Left cardiac atrium (tissue), 4 donors: ENCODE data around the gene KMT5C. TPM values are rescaled to one million over a fixed set of nuclear protein-coding genes. Genes with fewer than 3 reads are reported as not detected.

Experiments
- ATAC-seq, 2 donors: fragments of 200-7000 bp; cut with Tn5 transposase; one replicate each; pipeline ENCODE4 v1.9.1; 2020; ENCODE audit warnings: mild to moderate bottlenecking in 2 of 2, moderate library complexity in 2 of 2
- DNase-seq: peaks from one replicate; pipeline ENCODE4 v3.0.0-alpha.2; 2020
- intact Hi-C, 2 donors: fragments of 100-400 bp; cut with DNase I; formaldehyde crosslinking; loops; one replicate each; pipeline versions ENCODE4 v1.14.1 to v1.15.1; 2022 to 2023
- long read RNA-seq: library from polyadenylated mRNA; unstranded; transcript quantifications from one replicate; pipeline ENCODE4 v2.0.0, GENCODE V29; 2021
- total RNA-seq, 2 donors: library from RNA; stranded (reverse); fragmentation: NEBNext Ultra II Directional; extraction: Animal tissue kit (Norgen Biotek cat#: 25700); gene quantifications; one replicate each; pipeline ENCODE4 v1.2.1, GENCODE V29; 2021
- donor health status: DM: no; HTN: yes; CAD: no.
- donor health status: DM: no; HTN: yes; CAD: no; lungs with severe emphysema.
- donor health status: DM: yes; HTN: yes; CAD: no.
- donor health status: Dilated cardiomyopathy.

Gene KMT5C
- 1 to 10 TPM; 6.7 to 6.9 TPM for total RNA-seq
- long read RNA-seq, partial matches to known transcripts: 0 of 1 reads
- long read RNA-seq, other reads (novel, unspliced or antisense): 1 of 1 reads

DNA sequence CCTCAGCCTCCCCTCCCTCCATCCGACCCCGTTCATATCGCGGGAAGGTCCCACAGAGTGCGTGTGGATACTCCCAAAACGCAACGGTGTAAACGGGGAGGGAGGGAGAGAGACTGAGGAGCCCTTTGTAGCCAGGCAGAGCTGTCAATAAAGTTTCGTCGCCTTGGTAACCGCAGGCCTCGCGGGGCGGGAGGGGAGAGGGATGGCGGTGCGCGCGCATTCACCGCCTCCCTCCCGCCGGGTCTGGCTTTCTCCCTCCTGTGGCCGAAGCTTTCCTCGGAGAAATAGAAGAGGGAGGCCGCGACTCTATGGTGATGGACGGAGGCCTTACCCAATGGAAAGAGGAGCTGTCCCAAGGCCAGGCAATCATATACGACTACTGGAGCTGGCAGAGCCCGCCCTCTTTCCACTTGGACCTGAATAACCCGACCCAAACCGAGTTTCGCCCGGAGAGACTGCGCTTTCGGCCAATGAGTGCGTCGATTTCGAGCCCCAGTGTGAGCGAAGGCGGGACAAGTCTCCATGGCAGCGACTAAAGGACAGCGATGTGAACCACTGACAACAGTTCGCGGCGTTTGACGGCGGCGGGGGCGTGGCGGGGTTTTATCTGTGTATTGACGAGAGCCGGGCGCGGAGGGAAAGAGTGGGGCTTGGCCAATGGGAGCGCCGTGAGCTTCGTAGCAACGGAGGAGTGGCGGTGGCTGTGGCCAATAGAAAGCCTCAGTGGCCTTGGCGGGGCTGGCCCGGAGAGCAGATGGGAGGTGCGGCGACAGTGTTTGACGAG is at the start of gene KMT5C:
Gene KMT5C, plus strand, starts transcription at position 772 of the 784 bp plus-strand sequence. CDS start 2,061 bp downstream, outside the sequence.
- intact Hi-C loops: no loop called here
- ATAC-seq (peak; percentile 92 to 95), DNase-seq (peak; percentile 100)

DNA sequence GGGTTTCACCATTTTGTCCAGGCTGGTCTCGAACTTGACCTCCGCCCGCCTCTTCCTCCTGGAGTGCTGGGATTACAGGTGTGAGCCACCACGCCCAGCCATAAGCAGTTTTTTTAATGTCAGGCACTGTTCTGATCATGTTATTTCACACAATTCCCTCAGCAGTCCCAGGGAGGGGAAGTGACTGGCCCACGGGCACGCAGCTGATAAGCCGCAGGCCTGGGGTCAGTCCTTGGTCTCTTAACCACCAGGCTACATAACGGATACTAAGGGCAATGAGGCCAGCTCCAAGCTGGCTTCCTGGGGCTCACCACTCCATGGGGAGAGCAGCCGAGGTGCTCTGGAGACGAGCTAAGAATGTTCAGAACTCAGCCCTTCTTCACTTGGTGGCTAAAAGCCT is 42.4 kb upstream of the KMT5C start:
- intact Hi-C loops: no loop called here
- no peak for DNase-seq
- no peak for ATAC-seq

DNA sequence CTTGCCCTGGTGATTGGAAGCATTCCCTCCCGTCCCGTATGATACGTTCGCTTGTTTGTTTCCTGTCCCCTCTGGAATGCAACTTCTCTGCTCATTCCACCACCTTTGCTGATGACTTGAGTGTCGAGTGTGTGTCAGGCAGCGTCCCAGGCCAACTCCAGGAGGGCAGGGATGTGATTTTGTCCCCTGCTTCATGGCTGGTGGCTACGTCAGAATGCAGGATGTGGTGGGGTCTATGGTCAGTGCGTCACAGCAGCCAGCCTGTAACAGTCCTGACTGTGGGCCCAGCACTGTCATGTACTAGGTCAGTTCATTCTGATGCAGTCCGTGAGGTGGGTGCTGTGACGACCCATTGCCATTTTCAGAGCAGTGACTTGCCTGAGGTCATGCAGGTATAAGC is 39.7 kb upstream of the KMT5C start:
- DNase-seq: no peak
- intact Hi-C loops: loop anchor here (5.0 to 10.0 kb wide), 2 partner anchors 82 to 85 kb away; partner anchors contain the start of genes TMEM238 (in 2 of the 2) and RPL28 (in 1 of the 2)
- ATAC-seq: no peak

DNA sequence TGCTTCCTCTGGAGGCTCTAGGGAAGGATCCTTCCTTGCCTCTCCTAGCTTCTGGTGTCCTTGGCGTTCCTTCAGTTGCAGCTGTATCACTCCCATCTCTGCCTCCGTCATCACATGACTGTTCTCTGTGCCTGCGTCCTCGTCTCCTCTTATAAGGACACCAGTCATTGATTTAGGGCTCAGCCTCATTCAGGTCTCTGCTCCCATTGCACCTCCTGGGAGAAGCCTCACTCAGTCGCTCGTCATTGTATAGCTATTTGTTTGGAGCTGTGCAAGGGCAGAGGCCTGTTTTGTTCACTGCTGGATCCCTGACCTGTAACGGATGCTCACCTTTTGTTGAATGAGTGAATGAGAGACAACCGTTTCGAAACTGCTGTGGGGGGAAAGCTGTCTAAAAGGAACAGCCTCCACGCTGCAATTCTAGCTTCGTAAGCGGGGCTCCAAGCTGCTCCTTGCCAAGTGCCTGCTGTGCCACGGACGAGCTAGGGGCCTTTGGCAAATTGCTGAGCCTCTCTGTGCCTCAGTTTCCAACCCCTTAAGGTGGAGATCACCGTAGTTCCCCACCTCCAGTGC is 38.7 kb upstream of the KMT5C start:
- intact Hi-C loops: loop anchor here (5.0 to 10.0 kb wide), 2 partner anchors 81 to 84 kb away; partner anchors contain the start of genes TMEM238 (in 2 of the 2) and RPL28 (in 1 of the 2)
- DNase-seq: no peak
- no peak for ATAC-seq

DNA sequence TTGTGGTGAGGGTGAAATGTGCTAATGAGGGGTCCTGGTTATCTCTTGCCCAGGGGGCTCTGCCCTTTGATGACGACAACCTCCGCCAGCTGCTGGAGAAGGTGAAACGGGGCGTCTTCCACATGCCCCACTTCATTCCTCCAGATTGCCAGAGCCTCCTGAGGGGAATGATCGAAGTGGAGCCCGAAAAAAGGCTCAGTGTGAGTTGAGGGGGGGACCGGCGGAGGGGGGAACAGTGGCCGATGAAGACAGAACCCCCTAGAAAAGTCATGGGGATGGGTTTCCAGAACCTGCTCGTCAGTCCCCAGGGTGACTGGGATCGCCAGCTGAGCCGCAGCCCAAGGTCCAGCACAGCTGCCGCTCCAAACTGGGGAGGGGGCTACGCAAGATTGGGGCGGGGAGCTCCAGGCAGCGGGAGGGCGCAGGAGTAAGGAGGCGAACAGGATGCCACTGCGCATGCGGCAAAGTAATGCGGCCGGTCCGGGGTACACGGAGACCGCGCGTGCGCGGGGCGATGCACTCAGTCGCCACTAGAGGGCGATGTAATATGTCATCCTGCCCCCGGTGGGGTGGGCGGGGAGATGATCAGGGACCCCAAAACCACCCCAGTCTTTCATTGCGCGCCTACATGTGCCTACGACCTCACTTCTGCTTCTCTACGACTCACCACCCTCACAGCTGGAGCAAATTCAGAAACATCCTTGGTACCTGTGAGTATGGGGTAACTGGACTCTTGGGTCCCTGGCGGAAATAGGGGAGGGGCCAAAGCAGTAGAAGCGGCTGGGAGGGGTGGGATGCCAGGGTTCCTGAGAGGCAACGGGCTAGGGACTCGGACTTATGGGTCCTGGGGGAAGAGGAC is 38.0 kb upstream of the KMT5C start:
- intact Hi-C loops: loop anchor here (5.0 to 10.0 kb wide), 2 partner anchors 81 to 83 kb away; partner anchors contain the start of genes TMEM238 (in 2 of the 2) and RPL28 (in 1 of the 2)
- peak; percentile 89 to 91 for ATAC-seq
- DNase-seq: peak; percentile 92

DNA sequence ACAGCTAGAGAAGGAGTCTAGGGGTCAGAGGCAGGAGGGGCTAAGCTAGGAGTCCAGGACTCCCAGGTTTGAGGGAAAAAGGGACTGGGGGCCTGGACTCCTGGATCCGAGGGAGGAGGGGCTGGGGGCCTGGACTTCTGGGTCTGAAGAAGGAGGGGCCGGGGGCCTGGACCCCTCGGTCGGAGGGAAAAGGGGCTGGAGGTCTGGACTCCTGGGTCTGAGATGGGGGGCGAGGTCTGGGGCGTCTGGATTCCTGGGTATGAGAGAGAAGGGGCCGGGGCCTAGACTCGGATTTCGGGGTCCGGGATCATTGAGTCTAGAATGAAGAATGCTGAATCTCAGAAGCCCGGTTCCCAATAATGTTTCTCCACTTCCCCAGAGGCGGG is 37.4 kb upstream of the KMT5C start:
- DNase-seq (no peak), ATAC-seq (no peak)
- intact Hi-C loops: loop anchor here (5.0 to 10.0 kb wide), 2 partner anchors 80 to 82 kb away; partner anchors contain the start of genes TMEM238 (in 2 of the 2) and RPL28 (in 1 of the 2)

DNA sequence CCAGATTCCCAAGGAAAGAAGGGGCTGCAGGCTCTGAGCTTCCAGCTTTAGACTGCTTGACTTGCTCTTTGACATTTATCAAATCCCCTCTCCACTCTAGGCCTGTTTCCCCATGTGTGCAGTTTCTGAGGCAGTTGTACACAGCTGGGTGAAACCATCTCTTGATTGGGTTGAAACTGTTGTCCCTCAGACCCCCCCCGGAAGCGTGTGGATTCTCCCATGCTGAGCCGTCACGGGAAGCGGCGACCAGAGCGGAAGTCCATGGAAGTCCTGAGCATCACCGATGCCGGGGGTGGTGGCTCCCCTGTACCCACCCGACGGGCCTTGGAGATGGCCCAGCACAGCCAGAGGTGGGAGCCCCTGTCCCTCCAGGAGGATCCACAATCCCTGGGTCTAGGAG is 36.2 kb upstream of the KMT5C start:
- ATAC-seq (no peak), DNase-seq (no peak)
- intact Hi-C loops: loop anchor here (5.0 to 10.0 kb wide), 2 partner anchors 79 to 81 kb away; partner anchors contain the start of genes TMEM238 (in 2 of the 2) and RPL28 (in 1 of the 2)

DNA sequence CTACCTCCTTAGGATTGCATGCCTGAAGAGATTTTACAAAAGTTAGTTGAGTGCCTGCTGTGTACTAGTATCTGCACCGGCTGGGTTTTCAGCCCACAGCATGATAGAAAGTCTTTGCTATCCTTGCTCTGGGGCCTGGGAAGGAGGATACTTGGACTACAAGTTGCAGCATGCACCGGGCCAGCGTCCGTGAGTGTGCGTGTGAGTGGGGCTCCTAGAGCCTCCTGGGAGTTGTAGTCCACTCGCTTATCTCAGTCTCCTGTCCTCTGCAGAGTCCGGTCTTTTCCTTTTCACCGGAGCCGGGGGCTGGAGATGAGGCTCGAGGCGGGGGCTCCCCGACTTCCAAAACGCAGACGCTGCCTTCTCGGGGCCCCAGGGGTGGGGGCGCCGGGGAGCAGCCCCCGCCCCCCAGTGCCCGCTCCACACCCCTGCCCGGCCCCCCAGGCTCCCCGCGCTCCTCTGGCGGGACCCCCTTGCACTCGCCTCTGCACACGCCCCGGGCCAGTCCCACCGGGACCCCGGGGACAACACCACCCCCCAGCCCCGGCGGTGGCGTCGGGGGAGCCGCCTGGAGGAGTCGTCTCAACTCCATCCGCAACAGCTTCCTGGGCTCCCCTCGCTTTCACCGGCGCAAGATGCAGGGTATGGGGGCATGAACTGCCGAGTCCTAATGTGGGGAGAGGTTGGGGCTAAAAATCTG is 35.2 kb upstream of the KMT5C start:
- intact Hi-C loops: loop anchor here (5.0 to 10.0 kb wide), 2 partner anchors 78 to 80 kb away; partner anchors contain the start of genes TMEM238 (in 2 of the 2) and RPL28 (in 1 of the 2)
- ATAC-seq: peak; percentile 18 to 36
- DNase-seq: peak; percentile 53

DNA sequence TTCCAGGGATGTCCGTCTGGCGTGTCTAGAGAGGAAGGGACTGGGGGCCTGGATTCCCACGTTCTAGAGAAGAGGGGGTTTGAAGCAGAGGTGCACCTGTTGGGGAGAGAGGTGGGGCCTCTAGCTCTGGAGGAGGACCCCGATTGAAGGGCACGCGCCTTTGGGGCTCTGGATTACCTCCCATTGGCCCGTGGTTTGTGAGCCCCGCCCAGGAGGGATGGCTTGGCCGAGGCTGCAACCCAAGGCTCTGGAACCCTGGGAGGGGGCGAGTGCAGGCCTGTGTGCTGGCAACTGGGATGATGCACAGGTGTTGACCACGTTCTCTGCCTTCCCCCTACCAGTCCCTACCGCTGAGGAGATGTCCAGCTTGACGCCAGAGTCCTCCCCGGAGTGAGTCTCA is 34.7 kb upstream of the KMT5C start:
- DNase-seq (no peak), ATAC-seq (no peak)
- intact Hi-C loops: loop anchor here (5.0 to 10.0 kb wide), 2 partner anchors 77 to 80 kb away; partner anchors contain the start of genes TMEM238 (in 2 of the 2) and RPL28 (in 1 of the 2)

DNA sequence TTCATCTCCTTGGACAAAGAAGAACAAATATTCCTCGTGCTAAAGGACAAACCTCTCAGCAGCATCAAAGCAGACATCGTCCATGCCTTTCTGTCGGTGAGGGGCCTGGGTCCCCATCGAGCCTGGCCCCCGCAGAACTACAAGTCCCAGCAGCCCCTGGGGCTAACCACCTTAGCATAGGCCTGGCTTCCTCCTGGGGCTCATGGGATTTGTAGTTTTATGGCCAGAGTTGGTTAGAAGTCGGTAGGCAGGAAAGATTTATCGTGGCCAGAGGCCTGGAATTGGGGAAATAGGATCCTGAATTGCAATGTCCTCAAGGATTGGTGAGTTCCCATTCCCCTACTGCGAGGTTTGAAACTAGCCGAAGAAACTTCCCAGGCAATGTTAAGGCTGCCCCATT is 34.2 kb upstream of the KMT5C start:
- intact Hi-C loops: loop anchor here in 1 of 2 donors (10.0 kb wide), 1 partner anchor 79 kb away; the partner anchor contains the start of genes RPL28 and TMEM238
- DNase-seq (no peak), ATAC-seq (peak; percentile 55 to 69)

DNA sequence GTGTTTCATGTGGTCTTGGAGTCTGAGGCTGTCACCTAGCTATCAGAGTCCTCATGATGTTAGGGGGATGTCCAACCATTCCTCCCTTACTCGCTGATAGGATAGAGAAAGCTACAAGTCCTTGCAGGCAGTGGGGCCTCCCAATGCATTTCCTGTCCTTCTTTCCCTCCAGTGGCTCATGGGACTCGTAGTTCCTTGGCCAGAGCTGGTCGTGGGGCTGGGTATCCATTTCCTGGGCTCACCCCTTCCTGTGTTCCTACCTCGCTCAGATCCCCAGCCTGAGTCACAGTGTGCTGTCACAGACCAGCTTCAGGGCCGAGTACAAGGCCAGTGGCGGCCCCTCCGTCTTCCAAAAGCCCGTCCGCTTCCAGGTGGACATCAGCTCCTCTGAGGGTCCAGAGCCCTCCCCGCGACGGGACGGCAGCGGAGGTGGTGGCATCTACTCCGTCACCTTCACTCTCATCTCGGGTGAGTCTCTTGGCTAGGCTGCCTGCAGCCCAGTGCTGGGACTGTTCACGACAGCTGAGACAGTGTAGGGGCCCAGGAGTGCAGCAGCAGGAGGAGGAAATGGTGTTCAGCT is 33.6 kb upstream of the KMT5C start:
- no peak for DNase-seq
- intact Hi-C loops: loop anchor here in 1 of 2 donors (10.0 kb wide), 1 partner anchor 79 kb away; the partner anchor contains the start of genes RPL28 and TMEM238
- ATAC-seq: no peak

DNA sequence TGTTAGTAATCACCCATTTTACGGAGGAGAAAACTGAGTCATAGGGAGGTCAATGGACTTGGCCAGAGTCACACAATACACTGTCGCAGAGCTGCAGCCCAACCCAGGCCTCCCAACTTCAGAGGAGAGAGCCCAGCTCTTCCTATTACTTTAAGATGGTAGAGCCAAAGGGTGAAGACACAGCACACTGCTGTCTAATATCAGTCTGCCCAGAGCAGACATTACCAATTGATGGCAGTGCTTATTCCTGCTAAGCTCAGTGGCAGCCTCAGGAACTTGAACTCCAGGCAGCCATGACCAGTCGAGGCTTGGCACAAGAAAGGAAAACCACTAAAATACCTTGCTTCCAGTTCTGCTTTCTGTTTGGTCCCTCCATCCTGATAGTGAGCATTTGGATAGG is 33.0 kb upstream of the KMT5C start:
- ATAC-seq (no peak), DNase-seq (no peak)
- intact Hi-C loops: loop anchor here in 1 of 2 donors (10.0 kb wide), 1 partner anchor 78 kb away; the partner anchor contains the start of genes RPL28 and TMEM238

DNA sequence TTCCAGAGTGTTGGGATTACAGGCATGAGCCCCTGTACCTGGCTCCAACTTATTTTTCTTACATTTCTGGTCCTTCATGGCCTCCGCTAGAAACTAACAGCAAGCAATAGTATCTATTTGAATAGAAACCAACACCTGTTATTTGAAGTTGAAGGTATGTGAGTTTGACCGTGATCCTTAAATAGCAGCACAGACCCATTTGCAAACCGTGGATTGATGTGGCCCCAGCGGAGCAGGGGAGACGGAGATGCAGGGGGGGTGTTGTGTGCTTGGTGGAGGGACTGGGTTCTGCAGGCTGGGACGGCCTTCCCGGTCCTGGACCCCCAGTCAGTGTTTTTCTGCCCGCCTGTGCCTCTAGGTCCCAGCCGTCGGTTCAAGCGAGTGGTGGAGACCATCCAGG is 31.4 kb upstream of the KMT5C start:
- intact Hi-C loops: loop anchor here in 1 of 2 donors (10.0 kb wide), 1 partner anchor 77 kb away; the partner anchor contains the start of genes RPL28 and TMEM238
- no peak for ATAC-seq

DNA sequence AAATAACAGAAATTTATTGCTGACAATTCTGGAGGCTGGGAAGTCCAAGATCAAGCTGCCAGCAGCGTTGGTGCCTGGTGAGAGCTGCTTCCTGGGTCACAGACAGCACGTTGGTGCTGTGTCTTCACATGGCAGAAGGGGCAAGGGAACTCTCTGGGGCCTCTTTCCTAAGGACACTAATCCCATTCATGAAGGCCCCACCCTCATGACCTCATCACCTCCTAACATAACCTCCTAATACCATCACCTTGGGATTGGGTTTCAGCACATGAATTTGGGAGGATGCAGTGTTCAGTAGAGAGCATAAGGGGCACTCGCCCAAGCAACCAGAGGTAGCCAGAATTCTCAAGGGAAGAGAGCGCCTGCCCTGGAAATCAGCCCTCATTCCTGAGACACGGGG is 30.2 kb upstream of the KMT5C start:
- intact Hi-C loops: loop anchor here in 1 of 2 donors (10.0 kb wide), 1 partner anchor 75 kb away; the partner anchor contains the start of genes RPL28 and TMEM238
- ATAC-seq (no peak), DNase-seq (no peak)

More for the DNA sequence above, 31.4 kb upstream of the KMT5C start:
- DNase-seq: no peak

DNA sequence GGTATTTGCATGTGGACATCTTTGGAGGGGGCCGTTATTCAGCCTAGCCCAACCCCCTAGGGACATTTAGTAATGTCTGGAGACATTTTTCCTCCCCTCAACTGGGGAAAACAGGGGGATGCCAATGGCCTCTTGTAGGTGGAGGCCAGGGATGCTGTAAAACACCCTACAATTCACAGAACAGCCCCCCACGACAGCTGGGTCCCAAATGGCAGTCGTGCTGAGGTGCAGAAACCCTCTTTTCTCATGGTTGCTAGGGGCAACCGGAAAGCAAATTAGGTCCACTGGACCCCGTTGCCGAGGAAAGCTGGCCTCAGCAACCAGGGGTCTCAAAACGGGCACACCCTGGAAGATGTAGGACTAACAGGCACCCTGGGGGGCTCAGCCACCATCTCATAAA is 29.2 kb upstream of the KMT5C start:
- intact Hi-C loops: no loop called here
- ATAC-seq (no peak), DNase-seq (no peak)

DNA sequence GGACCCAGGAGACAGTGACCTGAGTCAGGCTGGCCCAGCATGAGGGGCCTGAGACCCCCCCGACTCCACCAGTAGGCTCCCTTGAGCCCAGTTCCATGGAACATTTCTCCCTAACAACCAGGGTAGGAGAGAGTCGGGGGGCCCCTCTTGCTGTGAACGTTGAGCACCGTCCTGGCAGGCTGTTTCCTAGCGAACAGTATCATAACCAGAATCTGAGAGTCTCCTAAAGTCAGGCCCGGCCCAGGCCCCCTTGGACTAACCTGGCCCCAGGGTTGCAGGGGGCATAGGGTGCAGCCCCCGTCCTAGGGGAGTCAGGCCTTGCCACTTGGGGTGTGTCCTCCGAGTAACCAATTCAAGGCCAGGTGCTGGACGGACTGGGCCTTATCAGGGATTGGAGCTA is 28.3 kb upstream of the KMT5C start:
- intact Hi-C loops: no loop called here
- no peak for DNase-seq
- no peak for ATAC-seq

DNA sequence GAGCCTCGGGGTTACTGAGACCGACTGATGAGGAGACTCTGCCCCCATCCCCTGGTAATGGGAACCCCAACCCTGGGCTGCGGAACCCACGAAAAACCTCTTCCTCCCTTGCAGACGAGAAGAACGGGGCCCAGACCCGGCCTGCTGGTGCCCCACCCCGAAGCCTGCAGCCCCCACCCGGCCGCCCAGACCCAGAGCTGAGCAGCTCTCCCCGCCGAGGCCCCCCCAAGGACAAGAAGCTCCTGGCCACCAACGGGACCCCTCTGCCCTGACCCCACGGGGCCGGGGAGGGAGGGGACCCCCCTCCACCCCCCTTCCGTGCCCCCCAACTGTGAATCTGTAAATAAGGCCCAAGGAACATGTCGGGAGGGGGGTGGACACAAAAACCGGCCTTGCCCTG is 27.9 kb upstream of the KMT5C start:
- intact Hi-C loops: no loop called here
- DNase-seq: no peak
- ATAC-seq: no peak
